MCF 10A (cell line): Measurements from ENCODE around the gene PIK3R3. TPM values are rescaled to one million over a fixed set of nuclear protein-coding genes. Genes with fewer than 3 reads are reported as not detected.

Experiments
- BruUV-seq: library from RNA; stranded (reverse); fragments of 400-500 nt; replicated peaks from 2 replicates; lab custom pipeline; 2021; lab: Mats Ljungman, UMichigan
- CTCF ChIA-PET: fragments of 300-600 bp; sonication (Branson Sonifier 250); formaldehyde crosslinking; extraction: SDS; loops from one replicate; lab custom pipeline; 2021; ENCODE audit warnings: antibody characterized with exemption, inconsistent platforms; lab: Yijun Ruan, JAX
- POLR2A ChIA-PET: fragments of 300-600, 350-650 bp; sonication (Branson Sonifier 250); formaldehyde crosslinking; extraction: SDS; loops from one replicate; lab custom pipeline; 2020; ENCODE audit warnings: antibody characterized with exemption, inconsistent platforms; lab: Yijun Ruan, JAX
- DNase-seq: peaks from one replicate; pipeline ENCODE4 v3.0.0-alpha.2; 2018; ENCODE audit not compliant: unreplicated experiment
- H3K27ac Mint-ChIP-seq: one replicate; pipeline ENCODE4 v1.8.0; 2022; ENCODE audit warnings: mild to moderate bottlenecking, low read depth, mixed read lengths; ENCODE audit not compliant: unreplicated experiment
- H3K27me3 Mint-ChIP-seq: one replicate; pipeline ENCODE4 v1.8.0; 2022; ENCODE audit warnings: mixed read lengths; ENCODE audit not compliant: insufficient read depth, unreplicated experiment
- H3K36me3 Mint-ChIP-seq: one replicate; pipeline ENCODE4 v1.8.0; 2022; ENCODE audit warnings: mild to moderate bottlenecking, moderate library complexity, mixed read lengths; ENCODE audit not compliant: insufficient read depth, unreplicated experiment
- H3K4me1 Mint-ChIP-seq: one replicate; pipeline ENCODE4 v1.8.0; 2022; ENCODE audit warnings: mixed read lengths; ENCODE audit not compliant: insufficient read depth, unreplicated experiment
- H3K4me3 Mint-ChIP-seq: one replicate; pipeline ENCODE4 v1.8.0; 2022; ENCODE audit warnings: mild to moderate bottlenecking, moderate library complexity, mixed read lengths; ENCODE audit not compliant: unreplicated experiment
- H3K9me3 Mint-ChIP-seq: one replicate; pipeline ENCODE4 v1.8.0; 2022; ENCODE audit warnings: mixed read lengths; ENCODE audit not compliant: unreplicated experiment
- CTCF ChIP-seq: fragments of 200-600 bp; IDR thresholded peaks from one replicate; pipeline ENCODE4 v1.8.0; 2022; ENCODE audit warnings: antibody characterized with exemption, mild to moderate bottlenecking; ENCODE audit not compliant: unreplicated experiment
- intact Hi-C: fragments of 100-400 bp; cut with micrococcal nuclease; formaldehyde crosslinking; loops from 2 replicates; pipeline ENCODE4 v1.14.1; 2022
- total RNA-seq: library from RNA; stranded (reverse); gene quantifications from 2 replicates; pipeline ENCODE4 v1.2.3, GENCODE V29; 2022

The PIK3R3 gene
- total RNA-seq, 1 experiment from 2014 or later: 9.3 TPM

- intact Hi-C loops: no loop called here
- H3K4me3 Mint-ChIP-seq: no peak overlapping the region
Measured at GRCh38 chr1:46117810-46118494, 14.5 kb downstream of the PIK3R3 start.

GRCh38 chr1:46114925-46115603 lies 17.4 kb downstream of the PIK3R3 start:
- DNase-seq: no peak
- Mint-ChIP-seq H3K27me3 (no peaks in the 10 kb centered on the region), H3K27ac (no peak overlapping the region), H3K4me1 (peaks cover 17% of the 10 kb centered on the region), H3K36me3 (peaks cover 6% of the 10 kb centered on the region), H3K4me3 (no peak overlapping the region), H3K9me3 (no peaks in the 10 kb centered on the region)
- POLR2A ChIA-PET: interaction anchor here (0.5 to 1.2 kb wide), 2 partner anchors 10 to 19 kb away, joined by 4 to 7 read pairs; no protein-coding TSS in a partner anchor
- intact Hi-C loops: no loop called here
- CTCF ChIA-PET: interaction anchor here (1.0 kb wide), 1 partner anchor 10 kb away, joined by 3 read pairs; no protein-coding TSS in a partner anchor
- BruUV-seq: no TSS peak
- no peak for TF ChIP-seq CTCF

More at GRCh38 chr1:46117810-46118494, 14.5 kb downstream of the PIK3R3 start:
- DNase-seq: no peak
- H3K36me3 Mint-ChIP-seq: peaks cover 6% of the 10 kb centered on the region
- ChIA-PET CTCF (interaction anchor here (0.7 kb wide), 1 partner anchor 56 kb away, joined by 4 read pairs; no protein-coding TSS in a partner anchor), POLR2A (interaction anchor here (0.9 to 1.6 kb wide), 3 partner anchors 10 to 606 kb away, joined by 3 to 4 read pairs (median 4); no protein-coding TSS in a partner anchor)
- TF ChIP-seq CTCF: no peak
- H3K27me3 Mint-ChIP-seq: no peaks in the 10 kb centered on the region
- H3K4me1 Mint-ChIP-seq: peaks cover 11% of the 10 kb centered on the region
- H3K9me3 Mint-ChIP-seq: no peaks in the 10 kb centered on the region
- BruUV-seq: no TSS peak
- no peak overlapping the region for H3K27ac Mint-ChIP-seq

- Mint-ChIP-seq H3K4me1 (peaks cover 16% of the 10 kb centered on the region), H3K4me3 (no peak overlapping the region), H3K27me3 (no peaks in the 10 kb centered on the region), H3K36me3 (peaks cover 6% of the 10 kb centered on the region), H3K27ac (no peak overlapping the region), H3K9me3 (no peaks in the 10 kb centered on the region)
- no peak for DNase-seq
- POLR2A ChIA-PET: interaction anchor here (0.5 to 1.2 kb wide), 2 partner anchors 16 to 562 kb away, joined by 3 to 4 read pairs; no protein-coding TSS in a partner anchor
- intact Hi-C loops: no loop called here
- TF ChIP-seq CTCF: no peak
- CTCF ChIA-PET: interaction anchor here (0.9 kb wide), 1 partner anchor 77 kb away, joined by 3 read pairs; no protein-coding TSS in a partner anchor
- no TSS peak for BruUV-seq
Measured at GRCh38 chr1:46113948-46114347, 18.5 kb downstream of the PIK3R3 start.

- Mint-ChIP-seq H3K9me3 (no peaks in the 10 kb centered on the region), H3K4me3 (no peak overlapping the region), H3K27ac (no peak overlapping the region), H3K27me3 (no peaks in the 10 kb centered on the region), H3K36me3 (peaks cover 6% of the 10 kb centered on the region), H3K4me1 (peaks cover 12% of the 10 kb centered on the region)
- CTCF ChIA-PET: no interaction called here
- POLR2A ChIA-PET: interaction anchor here (1.0 to 1.1 kb wide), 2 partner anchors 9 to 11 kb away, joined by 3 read pairs; no protein-coding TSS in a partner anchor
- intact Hi-C loops: no loop called here
- TF ChIP-seq CTCF: no peak
- no peak for DNase-seq
- BruUV-seq: no TSS peak
Measured at GRCh38 chr1:46112108-46112507, 20.3 kb downstream of the PIK3R3 start.
